ENCODE results near the gene SPEM3.

Gene SPEM3

GRCh38 chr17:7428557-7428956, at the start of gene SPEM3:
TSS of gene SPEM3 (plus strand) at chr17:7428857. CDS start at chr17:7428903, 46 bp downstream.
- DNase-seq (ENCODE audit: low read depth), result no peak

- no peak for DNase-seq (ENCODE audit: low read depth)
Observed at GRCh38 chr17:7379134-7379533, 49.5 kb upstream of the SPEM3 start.

DNA sequence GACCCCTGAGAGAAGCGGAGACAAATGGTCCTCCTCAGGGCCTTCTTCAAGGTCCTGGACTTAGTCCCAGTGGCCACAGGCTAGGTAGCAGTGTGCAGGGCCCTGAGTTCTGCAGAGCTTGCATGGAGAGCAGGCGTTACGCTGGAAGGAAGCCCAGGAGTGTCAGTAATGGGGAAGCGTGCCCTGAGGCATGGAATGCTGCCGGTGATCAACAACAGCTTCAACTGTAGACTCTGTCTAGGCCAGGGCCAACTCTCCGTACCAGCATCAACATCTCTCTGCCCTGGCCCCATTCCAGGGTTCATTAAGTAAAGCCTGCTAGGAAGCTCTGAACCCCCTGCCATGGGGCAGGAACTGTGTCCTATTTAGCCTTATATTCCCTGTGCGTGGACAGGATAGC, 48.3 kb upstream of the SPEM3 start:
- no peak for DNase-seq (ENCODE audit: low read depth)

GRCh38 chr17:7380855-7381683, 47.6 kb upstream of the SPEM3 start, which contains the start of gene TNK1:
TSS of gene TNK1 (plus strand) at chr17:7381089. CDS start at chr17:7382927, 1,838 bp downstream.
- DNase-seq (ENCODE audit: low read depth), result no peak

- no peak for DNase-seq (ENCODE audit: low read depth)
Observed at GRCh38 chr17:7382901-7383300, 45.8 kb upstream of the SPEM3 start.

GRCh38 chr17:7383371-7383741, 45.3 kb upstream of the SPEM3 start:
- DNase-seq (ENCODE audit: low read depth), result no peak

DNA sequence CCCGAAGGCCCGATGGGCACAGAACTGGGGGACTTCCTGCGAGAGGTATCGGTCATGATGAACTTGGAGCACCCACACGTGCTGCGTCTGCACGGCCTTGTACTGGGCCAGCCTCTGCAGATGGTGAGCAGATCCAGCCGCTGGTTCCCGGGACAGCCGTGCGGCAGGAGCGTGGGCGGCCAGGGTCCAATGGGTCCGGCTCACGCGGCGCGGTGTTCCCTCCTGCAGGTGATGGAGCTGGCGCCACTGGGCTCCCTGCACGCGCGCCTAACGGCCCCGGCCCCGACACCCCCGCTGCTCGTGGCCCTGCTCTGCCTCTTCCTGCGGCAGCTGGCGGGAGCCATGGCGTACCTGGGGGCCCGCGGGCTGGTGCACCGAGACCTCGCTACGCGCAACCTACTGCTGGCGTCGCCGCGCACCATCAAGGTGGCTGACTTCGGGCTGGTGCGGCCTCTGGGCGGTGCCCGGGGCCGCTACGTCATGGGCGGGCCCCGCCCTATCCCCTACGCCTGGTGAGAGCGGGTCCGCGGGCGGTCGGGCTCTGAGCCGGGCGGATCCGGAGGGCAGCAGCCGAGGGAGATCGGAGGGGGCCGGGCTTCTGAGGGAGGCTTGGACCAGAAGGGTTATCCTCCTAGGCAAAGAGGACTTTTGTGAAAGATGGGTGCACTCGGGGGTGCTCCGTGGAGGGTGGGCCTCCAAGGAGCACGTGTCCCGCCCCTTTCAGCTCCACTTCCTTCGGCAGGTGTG, 44.7 kb upstream of the SPEM3 start:
- DNase-seq (ENCODE audit: low read depth), result peak; percentile 70

GRCh38 chr17:7384489-7385081, 44.1 kb upstream of the SPEM3 start:
- no peak for DNase-seq (ENCODE audit: low read depth)

DNA sequence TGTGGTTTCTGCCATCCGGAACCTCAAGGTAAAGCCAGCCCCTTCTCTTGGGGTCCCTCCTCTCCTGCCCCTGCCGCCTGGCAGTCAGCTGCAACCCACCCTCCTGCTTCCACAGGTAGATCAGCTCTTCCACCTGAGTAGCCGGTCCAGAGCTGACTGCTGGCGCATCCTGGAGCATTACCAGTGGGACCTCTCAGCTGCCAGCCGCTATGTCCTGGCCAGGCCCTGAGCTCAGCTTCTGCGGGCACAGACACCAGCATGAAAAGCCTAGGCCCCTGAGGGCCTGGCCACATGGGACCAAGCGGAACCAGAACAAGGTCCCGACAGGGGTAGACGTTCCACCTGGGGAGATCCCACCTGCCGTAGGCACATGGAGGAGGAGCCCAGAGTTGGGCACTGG, 39.8 kb upstream of the SPEM3 start:
- no peak for DNase-seq (ENCODE audit: low read depth)

GRCh38 chr17:7389924-7390910, 38.4 kb upstream of the SPEM3 start:
- no peak for DNase-seq (ENCODE audit: low read depth)

GRCh38 chr17:7391307-7391706, 37.4 kb upstream of the SPEM3 start:
- no peak for DNase-seq (ENCODE audit: low read depth)

DNA sequence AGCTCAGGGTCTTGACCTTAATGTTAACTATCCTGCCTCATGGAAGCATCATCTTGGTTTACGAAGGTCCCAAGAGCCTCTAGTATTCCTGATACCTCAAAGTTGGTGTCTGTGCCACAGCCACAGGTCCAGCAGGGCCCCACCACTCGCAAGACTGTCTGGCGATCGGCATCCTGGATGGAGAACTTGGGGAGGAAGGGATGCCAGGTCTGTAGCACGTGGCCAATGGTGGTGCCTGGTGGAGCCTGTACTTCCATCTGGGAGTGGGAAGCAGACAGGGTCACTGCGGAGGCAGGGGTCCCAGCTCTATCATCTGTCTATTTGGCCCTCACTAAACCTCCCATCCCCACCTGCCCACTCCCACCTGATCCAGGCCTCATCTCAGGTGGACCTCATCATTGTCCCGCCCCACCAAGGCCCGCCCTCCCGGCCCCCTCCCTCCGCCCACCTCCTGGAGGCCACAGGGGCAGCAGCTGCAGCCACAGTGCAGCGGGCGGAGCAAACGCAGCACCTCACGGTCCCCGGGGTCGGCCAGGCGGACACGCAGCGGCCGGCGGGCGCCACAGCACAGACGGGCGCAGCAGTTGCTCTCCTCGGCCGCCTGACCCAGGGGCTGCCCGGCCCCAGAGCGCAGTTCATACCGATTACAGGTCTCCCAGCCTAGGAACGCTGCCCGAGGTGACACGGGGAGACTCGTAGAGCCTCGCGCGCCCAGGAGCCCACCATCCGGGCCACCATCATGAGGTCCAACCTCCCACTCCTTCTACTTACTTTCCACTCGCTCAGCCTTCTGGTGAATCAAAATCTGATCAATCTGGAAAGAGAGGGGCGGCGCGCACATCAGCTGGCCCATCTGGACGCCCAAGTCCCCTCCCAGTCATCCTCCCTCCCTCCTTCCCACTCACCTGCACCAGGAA, 35.7 kb upstream of the SPEM3 start:
- no peak for DNase-seq (ENCODE audit: low read depth)

DNA sequence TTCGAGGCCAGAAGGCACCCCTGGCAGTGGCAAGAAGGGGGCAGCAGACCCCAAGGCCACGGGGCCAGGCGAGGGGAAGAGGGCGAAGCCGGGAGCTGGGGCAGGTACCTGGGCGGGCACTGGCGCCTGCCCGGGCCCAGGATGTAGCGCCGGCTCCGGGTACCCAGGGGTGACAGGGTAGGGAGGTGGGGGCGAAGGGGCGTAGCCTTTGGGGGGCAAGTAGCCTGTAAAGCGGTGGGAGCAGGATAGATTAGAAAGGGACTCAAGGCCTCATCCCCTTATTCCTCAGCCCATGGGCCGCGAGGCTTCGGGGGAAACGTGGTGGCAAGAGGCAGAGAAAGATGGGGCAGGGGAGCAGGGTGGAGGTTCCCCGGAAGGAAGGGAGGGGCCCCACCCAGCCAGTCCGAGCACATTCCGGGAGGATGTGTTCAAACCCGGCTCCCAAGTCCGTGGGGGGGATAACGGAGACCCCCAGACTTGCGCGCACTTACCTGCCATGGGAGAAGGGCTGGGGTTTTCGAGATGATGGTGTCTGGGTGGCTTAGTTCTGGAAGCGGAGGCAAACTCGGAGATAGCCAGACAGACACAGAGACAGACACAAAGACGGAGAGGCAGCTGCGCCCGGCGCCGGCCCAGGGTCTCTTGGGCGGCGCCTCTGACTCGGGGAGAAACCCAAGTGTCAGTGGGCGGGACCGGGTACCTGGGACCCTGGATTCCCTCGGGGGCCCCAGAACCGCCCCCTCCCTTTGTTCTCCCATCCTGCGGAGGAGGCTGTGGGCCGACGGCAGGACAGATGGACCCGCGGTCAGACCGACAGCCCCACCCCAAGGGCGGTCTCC, 34.8 kb upstream of the SPEM3 start:
- DNase-seq (ENCODE audit: low read depth), result peak; percentile 68

DNA sequence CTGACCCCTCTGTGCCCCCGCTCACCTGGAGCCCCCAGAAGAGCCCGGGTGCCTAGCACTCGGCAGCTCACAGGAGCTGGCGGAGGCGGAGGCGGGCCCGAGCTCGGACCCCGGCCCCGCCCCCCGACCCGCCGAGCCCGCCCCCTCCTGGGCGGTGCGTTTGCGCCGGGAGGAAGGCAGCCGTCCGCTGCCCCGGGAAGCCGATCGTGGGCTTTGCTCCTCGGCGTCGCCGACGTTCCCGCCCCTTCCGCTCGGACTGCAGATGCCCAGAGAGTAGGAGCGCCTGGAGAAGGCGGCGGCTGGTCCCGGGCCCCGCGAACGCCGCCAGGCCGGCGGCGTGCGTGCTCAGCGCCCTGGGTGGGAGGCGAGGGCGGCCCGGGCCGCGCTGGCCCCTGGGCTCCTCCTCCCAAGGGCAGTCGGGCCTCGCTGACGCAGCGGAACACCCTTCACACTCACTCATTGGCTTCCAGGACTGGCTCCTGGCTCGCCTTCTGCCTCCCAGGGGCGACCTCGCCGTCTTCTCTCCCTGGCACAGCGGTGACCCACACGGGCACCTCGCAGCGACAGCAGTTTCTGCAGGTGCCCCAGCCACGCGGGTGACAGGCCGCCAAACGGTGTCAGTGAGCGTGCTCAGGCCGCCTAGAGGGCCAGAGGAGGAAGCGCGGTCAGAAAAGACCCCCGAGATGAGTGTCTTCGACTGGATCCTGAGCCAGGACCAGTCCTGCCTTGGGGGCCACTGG, 34.0 kb upstream of the SPEM3 start, which contains the start of gene PLSCR3:
Gene PLSCR3, minus strand, starts transcription at position 74 of the 740 bp plus-strand sequence. CDS start 415 bp downstream, outside the sequence.
- peak; percentile 70 for DNase-seq (ENCODE audit: low read depth)

DNA sequence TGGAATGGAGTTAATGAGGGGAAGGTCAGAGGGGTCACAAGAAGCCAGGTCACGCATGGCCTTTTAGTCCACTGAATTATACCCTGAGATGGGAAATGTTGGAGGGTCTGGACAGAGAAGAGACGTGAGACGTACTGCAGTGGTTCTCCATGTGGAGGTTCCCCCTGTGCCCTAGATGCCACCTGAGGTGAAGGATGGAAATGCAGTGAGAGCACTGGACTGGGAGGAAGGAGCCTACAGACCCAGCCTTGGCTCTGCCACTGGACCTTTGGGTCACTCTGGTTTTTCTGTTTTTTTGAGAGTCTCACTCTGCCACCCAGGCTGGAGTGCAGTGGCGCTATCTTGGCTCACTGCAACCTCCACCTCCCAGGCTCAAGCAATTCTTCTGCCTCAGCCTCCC, 32.5 kb upstream of the SPEM3 start:
- DNase-seq (ENCODE audit: low read depth), result no peak

GRCh38 chr17:7398612-7399011, 30.0 kb upstream of the SPEM3 start:
- no peak for DNase-seq (ENCODE audit: low read depth)

DNA sequence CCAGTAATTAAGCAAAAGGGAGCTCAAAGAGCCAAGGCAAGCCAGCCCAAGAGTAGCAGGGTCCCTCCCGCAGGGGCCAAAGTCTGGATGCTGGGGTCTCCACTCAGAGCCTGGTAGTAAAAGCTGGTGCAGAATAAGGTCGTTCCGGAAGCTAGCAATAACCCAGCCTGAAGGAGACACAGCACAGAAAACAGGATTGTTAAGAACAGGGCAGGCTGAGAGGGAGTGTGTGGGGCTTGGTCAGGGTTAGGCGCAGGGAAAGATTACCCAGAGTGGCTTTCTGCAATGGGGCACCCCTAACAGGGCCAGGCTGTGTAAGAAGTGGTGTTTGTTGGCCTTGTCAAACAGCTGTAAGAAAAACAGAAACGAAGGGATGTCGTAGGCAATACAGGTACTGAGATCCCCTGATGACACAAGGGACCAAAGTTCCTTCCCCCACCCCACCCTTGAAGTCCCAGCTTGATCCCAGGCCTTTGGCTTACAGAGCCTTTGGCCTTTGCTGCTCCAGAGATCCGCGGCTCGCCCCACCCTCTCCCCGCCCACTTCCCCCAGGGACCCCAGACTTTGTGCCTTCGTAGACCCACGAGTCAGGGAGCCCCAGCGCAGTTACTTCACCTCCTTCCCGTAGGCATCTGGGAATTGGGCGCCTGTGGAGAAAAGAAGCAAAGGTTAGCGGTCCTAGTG, 25.5 kb upstream of the SPEM3 start:
- DNase-seq (ENCODE audit: low read depth), result peak; percentile 14

- DNase-seq (ENCODE audit: low read depth), result no peak
Observed at GRCh38 chr17:7403727-7403976, 25.0 kb upstream of the SPEM3 start.

Measured in T-helper 22 cell (primary cell).